DND-41 (cell line): ENCODE measurements around the gene BASP1.

Experiments used
- ATAC-seq: fragments of 200-7000 bp; cut with Tn5 transposase; 3 replicates; pipeline ENCODE4 v1.9.1; 2021; ENCODE audit warnings: low read depth; ENCODE audit not compliant: insufficient read depth
- DNase-seq: peaks from one replicate; pipeline ENCODE4 v3.0.0-alpha.2; 2020
- H2AFZ ChIP-seq: 2 replicates; pipeline ENCODE4 v1.6.0; 2012; ENCODE audit warnings: low read depth, low read length
- H3K27ac ChIP-seq: 2 replicates; pipeline ENCODE4 v1.5.1; 2012; ENCODE audit warnings: low read length, inconsistent platforms
- H3K27me3 ChIP-seq: fragments of 200-600 bp; sonication (generic); 2 replicates; pipeline ENCODE4 v1.6.0; 2012; ENCODE audit warnings: low read length, mild to moderate bottlenecking, inconsistent platforms; ENCODE audit not compliant: insufficient read depth, poor library complexity
- H3K36me3 ChIP-seq: 2 replicates; pipeline ENCODE4 v1.5.1; 2012; ENCODE audit warnings: low read length, inconsistent platforms; ENCODE audit not compliant: insufficient read depth
- H3K4me1 ChIP-seq: 2 replicates; pipeline ENCODE4 v1.5.1; 2012; ENCODE audit warnings: mild to moderate bottlenecking, low read length; ENCODE audit not compliant: insufficient read depth
- H3K4me2 ChIP-seq: 2 replicates; pipeline ENCODE4 v1.6.0; 2012; ENCODE audit warnings: mild to moderate bottlenecking, moderate library complexity, low read length, inconsistent platforms; ENCODE audit not compliant: insufficient read depth
- H3K4me3 ChIP-seq, 2 experiments: fragments of 200-600 bp in 1 of 2; shearing (Covaris generic) in 1 of 2; 2 replicates each; pipeline ENCODE4 v1.5.1; 2012 to 2016; ENCODE audit warnings: inconsistent platforms in 2 of 2, low read length in 2 of 2, mild to moderate bottlenecking in 2 of 2, low read depth in 1 of 2, moderate library complexity in 1 of 2
- H3K79me2 ChIP-seq: 2 replicates; pipeline ENCODE4 v1.6.0; 2012; ENCODE audit warnings: low read length, inconsistent platforms; ENCODE audit not compliant: insufficient read depth
- H3K9ac ChIP-seq: 2 replicates; pipeline ENCODE4 v1.6.0; 2012; ENCODE audit warnings: low read depth, mild to moderate bottlenecking, inconsistent platforms, low read length, moderate library complexity
- H3K9me3 ChIP-seq: 2 replicates; pipeline ENCODE4 v1.5.1; 2012; ENCODE audit warnings: low read length, moderate library complexity, mild to moderate bottlenecking, inconsistent platforms; ENCODE audit not compliant: insufficient read depth, severe bottlenecking
- H4K20me1 ChIP-seq: 2 replicates; pipeline ENCODE4 v1.6.0; 2012; ENCODE audit warnings: low read length; ENCODE audit not compliant: insufficient read depth
- CTCF ChIP-seq: IDR thresholded peaks from 2 replicates; pipeline ENCODE4 v1.5.1; 2012; ENCODE audit warnings: borderline replicate concordance, low read length, moderate library complexity, mild to moderate bottlenecking; ENCODE audit not compliant: poor library complexity, severe bottlenecking; ENCODE audit errors: extremely low read depth
- EZH2 ChIP-seq: IDR thresholded peaks from 3 replicates; pipeline ENCODE4 v1.6.1; 2012; ENCODE audit warnings: borderline replicate concordance, low read depth, mild to moderate bottlenecking, moderate library complexity, low read length, inconsistent platforms; ENCODE audit not compliant: severe bottlenecking

BASP1 gene

GRCh38 chr5:17182981-17183380, 34.5 kb upstream of the BASP1 start:
- Histone ChIP-seq H4K20me1 (no peaks in the 10 kb centered on the region), H2AFZ (no peak overlapping the region), H3K4me3 (no peak overlapping the region), H3K9me3 (no peaks in the 10 kb centered on the region), H3K36me3 (no peaks in the 10 kb centered on the region), H3K4me1 (no peaks in the 10 kb centered on the region), H3K27me3 (no peaks in the 10 kb centered on the region), H3K27ac (no peak overlapping the region), H3K9ac (no peak overlapping the region), H3K4me2 (no peak overlapping the region), H3K79me2 (no peaks in the 10 kb centered on the region)
- TF ChIP-seq CTCF = no peak
- no peak for TF ChIP-seq EZH2
- ATAC-seq = no peak
- DNase-seq = no peak

- Histone ChIP-seq H3K27me3 (no peaks in the 10 kb centered on the region), H2AFZ (no peak overlapping the region), H4K20me1 (no peaks in the 10 kb centered on the region), H3K4me2 (no peak overlapping the region), H3K27ac (no peak overlapping the region), H3K9me3 (no peaks in the 10 kb centered on the region), H3K79me2 (no peaks in the 10 kb centered on the region), H3K4me3 (no peak overlapping the region), H3K9ac (no peak overlapping the region), H3K4me1 (no peaks in the 10 kb centered on the region), H3K36me3 (no peaks in the 10 kb centered on the region)
- ATAC-seq = no peak
- DNase-seq = no peak
- TF ChIP-seq EZH2 (no peak), CTCF (no peak)
Observed at GRCh38 chr5:17183831-17184230, 33.6 kb upstream of the BASP1 start.

- no peaks in the 10 kb centered on the region for H3K9me3 ChIP-seq
- no peaks in the 10 kb centered on the region for H3K4me1 ChIP-seq
- no peak overlapping the region for H3K4me2 ChIP-seq
- DNase-seq (no peak), ATAC-seq (no peak)
- no peaks in the 10 kb centered on the region for H3K27me3 ChIP-seq
- no peak overlapping the region for H2AFZ ChIP-seq
- H3K4me3 ChIP-seq = no peak overlapping the region
- H3K79me2 ChIP-seq = no peaks in the 10 kb centered on the region
- H3K27ac ChIP-seq = no peak overlapping the region
- no peaks in the 10 kb centered on the region for H3K36me3 ChIP-seq
- H4K20me1 ChIP-seq = no peaks in the 10 kb centered on the region
- H3K9ac ChIP-seq = no peak overlapping the region
- TF ChIP-seq EZH2 = no peak
- TF ChIP-seq CTCF = no peak
Observed at GRCh38 chr5:17184588-17184987, 32.8 kb upstream of the BASP1 start.

GRCh38 chr5:17185349-17185748, 32.1 kb upstream of the BASP1 start:
- Histone ChIP-seq H2AFZ (no peak overlapping the region), H3K36me3 (no peaks in the 10 kb centered on the region), H3K79me2 (no peaks in the 10 kb centered on the region), H3K4me1 (no peaks in the 10 kb centered on the region), H3K27me3 (no peaks in the 10 kb centered on the region), H3K27ac (no peak overlapping the region), H3K4me2 (no peak overlapping the region), H3K4me3 (no peak overlapping the region), H3K9me3 (no peaks in the 10 kb centered on the region), H4K20me1 (no peaks in the 10 kb centered on the region), H3K9ac (no peak overlapping the region)
- no peak for TF ChIP-seq EZH2
- no peak for TF ChIP-seq CTCF
- DNase-seq = no peak
- no peak for ATAC-seq
